NCI-H774 (cell line): ENCODE measurements around the gene MMP3.

Experiments used
- DNase-seq: peaks from one replicate; lab custom pipeline; 2025; lab: John Stamatoyannopoulos, UW

The MMP3 gene

GRCh38 chr11:102843489-102843888, at the start of gene MMP3:
MMP3 (minus strand) TSS chr11:102843609; CDS start chr11:102843546, 63 bp downstream.
- no peak for DNase-seq

DNA sequence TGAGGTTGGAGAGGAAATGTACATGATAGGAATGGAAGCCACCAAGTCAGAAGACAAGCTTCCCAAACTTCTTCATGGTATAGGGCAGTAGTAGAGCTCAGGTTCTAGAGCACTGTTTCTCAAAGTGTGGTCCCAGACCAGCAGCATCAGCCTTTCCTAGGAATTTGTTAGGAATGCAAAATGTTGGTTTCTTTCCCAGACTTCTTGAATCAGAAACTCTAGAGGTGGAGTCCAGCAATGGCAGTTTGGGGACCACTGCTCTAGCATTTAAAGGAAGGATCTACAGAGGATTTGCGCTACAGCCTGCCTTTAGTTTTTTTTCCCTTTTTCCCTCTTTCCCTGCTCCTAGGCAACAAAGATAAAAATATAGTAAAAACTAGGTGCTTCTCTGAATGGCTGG, 48.3 kb upstream of the MMP3 start:
- no peak for DNase-seq

GRCh38 chr11:102886999-102887398, 43.6 kb upstream of the MMP3 start:
- no peak for DNase-seq

GRCh38 chr11:102883141-102883540, 39.7 kb upstream of the MMP3 start:
- DNase-seq, result no peak

DNA sequence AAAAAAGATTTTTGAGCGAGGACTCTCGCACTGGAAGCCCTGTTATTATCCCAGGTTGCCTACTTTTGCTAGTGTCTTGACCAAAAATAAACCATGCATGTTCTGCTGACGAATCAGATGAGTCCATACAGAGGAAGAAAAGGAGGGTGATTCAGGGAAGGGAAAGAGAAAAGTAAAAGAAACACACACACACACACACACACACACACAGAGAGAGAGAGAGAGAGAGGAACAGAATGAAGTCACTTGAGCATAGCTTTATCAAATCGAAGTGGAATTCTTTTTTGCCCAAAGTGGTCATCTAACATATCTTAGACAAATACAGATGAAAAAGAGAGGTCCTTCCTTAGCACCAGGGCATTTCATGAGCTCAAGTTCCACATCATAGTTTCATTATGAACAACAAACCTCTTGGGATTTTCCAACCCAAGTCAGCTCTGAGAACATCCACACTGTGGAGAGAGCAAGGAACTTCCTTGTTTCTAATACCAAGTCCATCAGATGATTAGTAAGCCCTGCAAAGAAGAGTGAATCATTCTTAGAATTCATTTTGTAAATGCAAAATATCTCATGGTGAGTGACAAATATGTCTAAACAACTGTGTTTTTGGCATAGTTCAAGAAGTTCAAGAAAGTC, 39.1 kb upstream of the MMP3 start:
- no peak for DNase-seq

- no peak for DNase-seq
These were observed 36.4 kb upstream of the MMP3 start for GRCh38 chr11:102879801-102880200.

GRCh38 chr11:102878595-102878994, 35.2 kb upstream of the MMP3 start:
- DNase-seq, result no peak

DNA sequence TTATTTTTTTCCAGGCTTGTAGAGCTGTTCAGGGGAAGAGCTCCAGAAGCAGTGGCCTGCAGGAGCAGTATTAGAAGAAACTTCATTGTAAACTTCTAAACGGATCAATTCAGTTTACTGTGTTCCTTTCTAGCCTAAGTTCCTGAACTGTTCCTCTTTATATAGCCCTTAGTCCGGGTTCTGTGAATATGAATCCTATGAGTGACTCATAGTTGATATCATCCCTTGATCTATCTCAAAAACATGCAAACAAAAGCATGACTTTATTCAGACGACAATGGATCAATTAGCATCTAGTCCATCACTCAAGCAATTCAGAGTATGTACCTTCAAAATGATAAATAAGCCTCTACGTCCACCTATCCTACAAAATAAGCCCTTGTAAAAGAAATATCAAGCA, 31.4 kb upstream of the MMP3 start, which contains the start of gene MMP12:
MMP12 (minus strand) TSS at position 131 of the 400 bp plus-strand sequence; CDS start at position 86, 45 bp downstream.
- no peak for DNase-seq

DNA sequence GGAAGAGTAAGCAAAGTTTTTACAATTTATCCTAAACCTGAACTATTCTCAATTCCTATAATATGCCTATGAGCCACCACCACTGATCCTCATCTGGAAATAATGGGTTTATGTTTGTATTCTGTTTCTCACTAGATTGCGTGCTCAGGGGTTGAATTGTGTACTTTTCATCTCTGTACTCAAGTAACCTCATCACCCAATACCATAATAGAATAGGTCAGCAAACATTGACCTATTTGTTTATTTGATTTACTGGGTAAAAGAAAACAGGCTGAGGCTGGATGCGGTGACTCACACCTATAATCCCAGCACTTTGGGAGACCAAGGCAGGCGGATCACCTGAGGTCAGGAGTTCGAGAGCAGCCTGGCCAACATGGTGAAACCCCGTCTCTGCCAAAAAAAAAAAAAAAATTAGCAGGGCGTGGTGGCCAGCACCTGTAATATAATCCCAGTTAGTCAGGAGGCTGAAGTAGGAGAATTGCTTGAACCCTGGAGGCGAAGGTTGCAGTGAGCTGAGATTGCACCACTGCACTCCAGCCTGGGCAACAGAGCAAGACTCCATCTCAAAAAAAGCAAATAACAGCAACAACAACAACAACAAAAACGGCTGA, 26.1 kb upstream of the MMP3 start:
- peak; percentile 85 for DNase-seq

- DNase-seq, result no peak
These were observed 24.9 kb upstream of the MMP3 start for GRCh38 chr11:102868339-102868738.

GRCh38 chr11:102864724-102865123, 21.3 kb upstream of the MMP3 start:
- DNase-seq, result no peak

- DNase-seq, result no peak
These were observed 10.5 kb upstream of the MMP3 start for GRCh38 chr11:102853956-102854355.

GRCh38 chr11:102853055-102853454, 9.6 kb upstream of the MMP3 start:
- no peak for DNase-seq

- no peak for DNase-seq
These were observed 7.8 kb upstream of the MMP3 start for GRCh38 chr11:102850973-102851745.

- DNase-seq, result no peak
These were observed 5.9 kb upstream of the MMP3 start for GRCh38 chr11:102849311-102849710.

GRCh38 chr11:102846292-102846691, 2.9 kb upstream of the MMP3 start:
- no peak for DNase-seq

DNA sequence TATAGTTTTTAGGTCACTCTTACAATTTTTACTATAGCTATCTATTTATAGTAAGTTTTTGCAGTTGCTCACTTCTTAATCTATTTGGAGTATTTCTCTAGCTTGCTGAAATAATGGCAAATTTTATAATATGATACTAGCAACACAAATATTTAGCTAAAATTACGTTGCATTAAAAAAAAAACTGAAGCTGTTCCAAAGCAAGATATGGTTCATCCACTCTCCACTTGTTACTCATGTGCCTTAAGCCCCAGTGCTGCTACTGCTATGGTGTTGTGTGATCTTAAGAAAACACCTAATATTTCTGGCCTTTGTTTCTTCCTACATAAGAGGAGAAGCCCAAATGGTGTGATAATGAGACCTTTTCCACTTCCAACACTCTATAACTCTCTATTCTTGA, 479 bp downstream of the MMP3 start:
- DNase-seq, result no peak

DNA sequence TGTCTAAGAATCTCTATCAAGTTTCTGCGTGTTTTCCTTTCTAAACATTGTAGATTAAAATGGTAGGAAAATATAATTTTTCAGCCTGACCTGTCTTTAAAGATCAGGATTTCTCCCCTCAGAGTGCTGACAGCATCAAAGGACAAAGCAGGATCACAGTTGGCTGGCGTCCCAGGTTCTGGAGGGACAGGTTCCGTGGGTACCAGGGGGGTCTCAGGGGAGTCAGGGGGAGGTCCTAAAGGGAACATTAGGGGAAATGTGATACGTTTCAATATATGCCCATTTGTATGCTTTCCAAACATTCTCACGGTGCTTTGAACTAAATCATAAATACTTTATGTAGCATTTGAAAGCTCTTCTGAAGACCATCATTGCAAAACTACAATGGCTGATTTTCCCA, 3.4 kb downstream of the MMP3 start:
- no peak for DNase-seq

DNA sequence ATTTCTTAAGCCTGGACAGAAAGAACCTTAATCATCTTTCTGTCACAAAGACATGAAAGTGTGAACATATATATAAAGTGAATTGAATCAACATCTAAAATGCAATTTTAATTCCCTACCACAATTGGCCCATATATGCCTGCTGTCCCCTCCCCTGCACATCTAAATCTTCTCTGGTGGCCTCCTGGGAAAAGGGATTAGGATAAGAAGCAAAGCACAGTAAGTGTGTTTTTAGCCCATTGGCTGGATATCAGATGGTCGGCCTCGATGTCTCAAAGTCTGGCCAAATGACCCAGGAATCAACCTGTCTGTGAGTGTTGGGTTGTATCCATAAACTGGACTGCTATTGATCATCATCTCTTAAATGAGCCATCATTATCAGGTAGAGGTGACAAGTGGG, 5.8 kb downstream of the MMP3 start:
- DNase-seq, result no peak

DNA sequence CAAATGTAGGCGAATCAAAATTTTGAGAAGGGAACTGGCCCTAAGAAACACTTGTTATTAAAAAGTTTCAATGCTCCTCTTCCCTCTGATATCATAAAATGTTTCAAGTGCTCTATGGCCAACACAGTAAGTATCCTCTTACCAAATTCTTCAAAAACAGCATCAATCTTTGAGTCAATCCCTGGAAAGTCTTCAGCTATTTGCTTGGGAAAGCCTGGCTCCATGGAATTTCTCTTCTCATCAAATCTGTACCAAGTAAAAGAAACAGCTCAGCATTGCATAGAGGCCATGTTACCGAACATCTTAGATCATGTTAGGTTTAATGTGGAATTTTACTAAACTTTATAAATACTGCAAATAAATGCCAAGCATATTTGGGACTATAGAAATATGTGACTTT, 6.3 kb downstream of the MMP3 start:
- no peak for DNase-seq

- DNase-seq, result no peak
These were observed 7.0 kb downstream of the MMP3 start for GRCh38 chr11:102836290-102836875.

- no peak for DNase-seq
These were observed 9.7 kb downstream of the MMP3 start for GRCh38 chr11:102833731-102834130.

DNA sequence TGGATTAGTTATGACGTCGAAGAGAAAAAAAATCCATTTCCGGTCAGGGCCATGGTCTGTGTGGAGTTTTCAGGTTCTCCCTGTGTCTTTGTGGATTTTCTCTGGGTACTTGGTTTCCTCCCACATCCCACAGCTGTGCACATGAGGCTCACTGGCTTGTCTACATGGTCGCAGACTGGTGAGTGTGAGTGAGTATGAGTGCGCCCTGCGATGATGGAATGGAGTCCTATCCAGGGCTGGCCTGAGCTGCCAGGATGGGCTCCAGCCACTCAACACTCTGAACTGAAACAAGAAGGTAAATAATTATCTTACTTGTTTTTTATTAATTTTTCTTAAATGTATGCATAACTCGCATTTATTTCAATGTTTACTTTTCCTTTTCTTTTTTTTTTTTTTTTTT, 10.8 kb downstream of the MMP3 start:
- no peak for DNase-seq
